Omental fat pad (tissue), 4 donors: ENCODE measurements around the gene PRKAR1B. TPM values are rescaled to one million over a fixed set of nuclear protein-coding genes. Genes with fewer than 3 reads are reported as not detected.

Experiments used
- ATAC-seq: fragments of 150-250 bp; one replicate; pipeline ENCODE4 v1.9.1; 2016; ENCODE audit warnings: mild to moderate bottlenecking, moderate library complexity; ENCODE audit not compliant: low FRiP score
- DNase-seq: peaks from one replicate; pipeline ENCODE4 v3.0.0-alpha.2; 2019; ENCODE audit warnings: low spot score
- CTCF ChIP-seq, 3 donors: fragments of 450-650 bp; IDR thresholded peaks; one replicate each; pipeline ENCODE4 v1.5.1; 2016 to 2017; ENCODE audit warnings: antibody characterized with exemption in 3 of 3, mild to moderate bottlenecking in 3 of 3, moderate library complexity in 2 of 3
- total RNA-seq, 4 donors: library from RNA; depleted of rRNA; stranded (reverse); fragments of >200 nt; gene quantifications; one replicate each; pipeline ENCODE4 v1.1.0, GENCODE V29; 2016

The PRKAR1B gene
- total RNA-seq: 10 to 100 TPM in 2 of 4 donors, 1 to 10 TPM in 2; 9.0 to 11.4 (median 10.3) TPM

- no peak for DNase-seq
- TF ChIP-seq CTCF (IDR thresholded peaks at IDR 0.05): no peak
- peak; percentile 42 for ATAC-seq
These were observed at the start of gene PRKAR1B for GRCh38 chr7:727104-727805. TSS of gene PRKAR1B (minus strand) at chr7:727281. CDS start at chr7:711505, 15,776 bp downstream.

GRCh38 chr7:776381-776780 is 49.3 kb upstream of the PRKAR1B start:
- no peak for TF ChIP-seq CTCF (IDR thresholded peaks at IDR 0.05)

GRCh38 chr7:774161-775109 is 47.4 kb upstream of the PRKAR1B start:
- TF ChIP-seq CTCF (IDR thresholded peaks at IDR 0.05): peak in 1 of 3 donors; percentile 30
- ATAC-seq: no peak
- DNase-seq: peak; percentile 46

More at GRCh38 chr7:776381-776780, 49.3 kb upstream of the PRKAR1B start:
- ATAC-seq (no peak), DNase-seq (no peak)

GRCh38 chr7:773622-773915 is 46.5 kb upstream of the PRKAR1B start:
- no peak for TF ChIP-seq CTCF (IDR thresholded peaks at IDR 0.05)
- ATAC-seq (no peak), DNase-seq (no peak)

GRCh38 chr7:772861-773621 is 46.0 kb upstream of the PRKAR1B start:
- ATAC-seq (no peak), DNase-seq (no peak)
- TF ChIP-seq CTCF (IDR thresholded peaks at IDR 0.05): no peak

GRCh38 chr7:772392-772791 is 45.3 kb upstream of the PRKAR1B start:
- TF ChIP-seq CTCF (IDR thresholded peaks at IDR 0.05): no peak
- no peak for DNase-seq
- no peak for ATAC-seq
